ENCODE results near the gene C1orf56.

C1orf56 gene

GRCh38 chr1:151006327-151007052 is 41.1 kb upstream of the C1orf56 start, which contains the start of gene MINDY1:
Gene MINDY1, minus strand, starts transcription at chr1:151006902. Its CDS starts 4,285 bp downstream, at chr1:151002617.
- peaks cover 1% of the 10 kb centered on the region for H3K36me3 ChIP-seq
- no peaks in the 10 kb centered on the region for H3K27me3 ChIP-seq
- peak; percentile 73 for TF ChIP-seq CTCF (IDR thresholded peaks at IDR 0.05)
- H3K4me1 ChIP-seq (ENCODE audit: control insufficient read depth in 1 of 2, insufficient read depth in 1 of 2, low read depth in 1 of 2, low read length in 1 of 2) = peaks cover 59 to 75% of the 10 kb centered on the region in 2 experiments
- peak within 1 kb of the TSS; percentile 96 for H3K27ac ChIP-seq
- H3K4me3 ChIP-seq (ENCODE audit: low read depth in 1 of 2, low read length in 1 of 2) = peak within 1 kb of the TSS; percentile 90 to 99
- no peaks in the 10 kb centered on the region for H3K9me3 ChIP-seq

GRCh38 chr1:151007853-151008243 is 39.7 kb upstream of the C1orf56 start:
- no peak for TF ChIP-seq CTCF (IDR thresholded peaks at IDR 0.05)
- Histone ChIP-seq H3K27ac (peak overlapping the region; percentile 96), H3K4me1 (ENCODE audit: control insufficient read depth in 1 of 2, insufficient read depth in 1 of 2, low read depth in 1 of 2, low read length in 1 of 2) (peaks cover 46 to 61% of the 10 kb centered on the region in 2 experiments), H3K4me3 (ENCODE audit: low read depth in 1 of 2, low read length in 1 of 2) (peak overlapping the region; percentile 90 to 99), H3K9me3 (no peaks in the 10 kb centered on the region), H3K36me3 (peaks cover 1% of the 10 kb centered on the region), H3K27me3 (no peaks in the 10 kb centered on the region)

GRCh38 chr1:151008244-151009205 is 39.0 kb upstream of the C1orf56 start, which contains the start of gene PRUNE1:
Gene PRUNE1, plus strand, starts transcription at chr1:151008449. Its CDS starts 184 bp downstream, at chr1:151008633.
- Histone ChIP-seq H3K27me3 (no peaks in the 10 kb centered on the region), H3K36me3 (peaks cover 4% of the 10 kb centered on the region), H3K9me3 (no peaks in the 10 kb centered on the region), H3K4me1 (ENCODE audit: control insufficient read depth in 1 of 2, insufficient read depth in 1 of 2, low read depth in 1 of 2, low read length in 1 of 2) (peaks cover 40 to 54% of the 10 kb centered on the region in 2 experiments), H3K27ac (peak within 1 kb of the TSS; percentile 96), H3K4me3 (ENCODE audit: low read depth in 1 of 2, low read length in 1 of 2) (peak within 1 kb of the TSS; percentile 90 to 99)
- TF ChIP-seq CTCF (IDR thresholded peaks at IDR 0.05) = peak; percentile 54

GRCh38 chr1:151009206-151009587 is 38.4 kb upstream of the C1orf56 start:
- no peaks in the 10 kb centered on the region for H3K27me3 ChIP-seq
- H3K9me3 ChIP-seq = no peaks in the 10 kb centered on the region
- H3K36me3 ChIP-seq = peaks cover 4% of the 10 kb centered on the region
- TF ChIP-seq CTCF (IDR thresholded peaks at IDR 0.05) = no peak
- H3K27ac ChIP-seq = peak overlapping the region; percentile 96
- peak overlapping the region; percentile 90 to 99 for H3K4me3 ChIP-seq (ENCODE audit: low read depth in 1 of 2, low read length in 1 of 2)
- peaks cover 33 to 48% of the 10 kb centered on the region in 2 experiments for H3K4me1 ChIP-seq (ENCODE audit: control insufficient read depth in 1 of 2, insufficient read depth in 1 of 2, low read depth in 1 of 2, low read length in 1 of 2)

- Histone ChIP-seq H3K4me1 (ENCODE audit: control insufficient read depth in 1 of 2, insufficient read depth in 1 of 2, low read depth in 1 of 2, low read length in 1 of 2) (peaks cover 29 to 42% of the 10 kb centered on the region in 2 experiments), H3K36me3 (peaks cover 4% of the 10 kb centered on the region), H3K27me3 (no peaks in the 10 kb centered on the region), H3K4me3 (ENCODE audit: low read depth in 1 of 2, low read length in 1 of 2) (no peak overlapping the region), H3K27ac (peak overlapping the region; percentile 96), H3K9me3 (no peaks in the 10 kb centered on the region)
- no peak for TF ChIP-seq CTCF (IDR thresholded peaks at IDR 0.05)
These were observed 37.7 kb upstream of the C1orf56 start for GRCh38 chr1:151009674-151010345.

Measured in neutrophil (primary cell).